ENCODE data around the gene GLRX5.
"Not testable (repeated sequence)": the region's sequence is repeated elsewhere in the genome, so short reads cannot be mapped to it uniquely, and the experiment has no call there.

The GLRX5 gene

GRCh38 chr14:95504135-95505029, 30.5 kb upstream of the GLRX5 start:
- H3K27ac Mint-ChIP-seq = peak overlapping the region; percentile 65
- ATAC-seq (ENCODE audit: low read depth) = peak; percentile 24

GRCh38 chr14:95505030-95505589, 29.7 kb upstream of the GLRX5 start:
- no peaks in the 10 kb centered on the region for H3K27me3 Mint-ChIP-seq
- peaks cover 67% of the 10 kb centered on the region for H3K4me1 Mint-ChIP-seq
- peak overlapping the region; percentile 59 for H3K4me3 Mint-ChIP-seq
- no peaks in the 10 kb centered on the region for H3K9me3 Mint-ChIP-seq
- DNase-seq (ENCODE audit: low spot score in 2 of 2) = no peak
- peak; percentile 41 for ATAC-seq (ENCODE audit: low read depth)
- peak overlapping the region; percentile 65 for H3K27ac Mint-ChIP-seq
- H3K36me3 Mint-ChIP-seq = peaks cover 27% of the 10 kb centered on the region

More at GRCh38 chr14:95504135-95505029, 30.5 kb upstream of the GLRX5 start:
- DNase-seq (ENCODE audit: low spot score in 2 of 2) = no peak
- Mint-ChIP-seq H3K36me3 (peaks cover 22% of the 10 kb centered on the region), H3K4me3 (peak overlapping the region; percentile 52), H3K27me3 (no peaks in the 10 kb centered on the region), H3K9me3 (no peaks in the 10 kb centered on the region), H3K4me1 (peaks cover 65% of the 10 kb centered on the region)

GRCh38 chr14:95507174-95507573, 27.7 kb upstream of the GLRX5 start:
- Mint-ChIP-seq H3K4me1 (peaks cover 63% of the 10 kb centered on the region), H3K36me3 (peaks cover 25% of the 10 kb centered on the region), H3K9me3 (no peaks in the 10 kb centered on the region), H3K27ac (no peak overlapping the region), H3K4me3 (no peak overlapping the region), H3K27me3 (no peaks in the 10 kb centered on the region)
- DNase-seq (ENCODE audit: low spot score in 2 of 2) (no peak), ATAC-seq (ENCODE audit: low read depth) (no peak)

DNA sequence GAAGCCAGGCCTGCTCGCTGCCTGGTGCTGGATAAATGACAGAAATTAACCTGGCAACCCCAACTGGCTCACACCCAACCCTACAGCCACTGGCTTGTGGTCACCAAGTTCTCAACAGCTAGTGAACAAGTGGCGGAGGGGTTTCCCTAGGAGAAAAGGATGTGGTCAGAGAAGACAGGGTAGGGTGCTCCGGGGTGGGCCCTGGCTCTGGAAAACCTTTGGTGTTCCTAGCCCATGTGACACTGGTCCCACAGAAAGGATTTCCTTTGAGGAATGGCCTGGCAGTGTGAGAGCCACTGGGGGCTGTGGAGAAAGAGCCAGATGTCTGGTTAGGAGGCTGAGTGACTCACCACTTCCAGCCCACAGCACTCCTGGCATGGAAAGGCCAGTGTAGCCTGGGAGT, 27.1 kb upstream of the GLRX5 start:
- Mint-ChIP-seq H3K4me1 (peaks cover 58% of the 10 kb centered on the region), H3K36me3 (peaks cover 24% of the 10 kb centered on the region), H3K27me3 (no peaks in the 10 kb centered on the region), H3K9me3 (no peaks in the 10 kb centered on the region), H3K4me3 (no peak overlapping the region), H3K27ac (no peak overlapping the region)
- no peak for ATAC-seq (ENCODE audit: low read depth)
- no peak for DNase-seq (ENCODE audit: low spot score in 2 of 2)

DNA sequence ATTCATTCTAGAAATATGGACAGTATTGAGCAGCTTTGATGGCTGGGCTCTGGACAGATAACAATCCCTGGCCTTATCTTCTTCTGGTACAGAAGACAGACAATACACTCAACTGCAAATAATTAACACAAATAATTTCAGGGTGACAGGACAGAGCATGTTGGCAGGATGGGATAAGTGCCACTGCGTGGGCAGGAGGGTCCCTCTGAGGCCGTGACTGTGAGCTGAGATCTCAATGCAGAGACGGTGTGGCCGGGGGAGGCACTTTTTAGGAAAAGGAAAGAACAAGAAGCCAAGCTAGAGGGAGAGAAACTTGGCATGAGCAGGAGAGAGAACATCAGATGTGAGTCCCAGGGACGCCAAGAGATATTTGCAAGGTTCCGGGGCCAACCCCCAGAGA, 26.5 kb upstream of the GLRX5 start:
- Mint-ChIP-seq H3K9me3 (no peaks in the 10 kb centered on the region), H3K36me3 (peaks cover 27% of the 10 kb centered on the region), H3K4me3 (no peak overlapping the region), H3K27me3 (no peaks in the 10 kb centered on the region), H3K27ac (peak overlapping the region; percentile 19), H3K4me1 (peaks cover 59% of the 10 kb centered on the region)
- DNase-seq (ENCODE audit: low spot score in 2 of 2) (no peak), ATAC-seq (ENCODE audit: low read depth) (no peak)

DNA sequence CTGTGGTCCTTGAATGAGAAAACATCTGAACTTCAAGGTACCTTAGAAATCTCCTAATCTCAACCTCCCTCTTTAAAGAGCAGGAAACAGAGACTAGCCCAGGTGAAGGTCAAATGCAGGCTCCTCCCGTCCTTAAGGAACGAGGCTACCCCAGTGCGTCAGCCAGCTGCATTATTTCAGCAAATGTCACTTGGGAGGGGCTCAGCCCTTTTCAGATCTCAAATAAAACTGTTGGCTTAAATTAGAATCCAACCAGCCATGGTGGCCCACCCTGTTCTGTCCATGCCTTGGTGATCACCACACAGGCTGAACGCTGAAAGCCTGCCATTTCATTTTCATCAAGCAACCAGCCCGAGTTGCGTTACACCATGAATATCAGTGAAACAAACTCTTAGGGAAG, 25.4 kb upstream of the GLRX5 start:
- no peaks in the 10 kb centered on the region for H3K27me3 Mint-ChIP-seq
- H3K27ac Mint-ChIP-seq = peak overlapping the region; percentile 62
- no peak for DNase-seq (ENCODE audit: low spot score in 2 of 2)
- no peak overlapping the region for H3K4me3 Mint-ChIP-seq
- ATAC-seq (ENCODE audit: low read depth) = no peak
- H3K36me3 Mint-ChIP-seq = peaks cover 26% of the 10 kb centered on the region
- H3K4me1 Mint-ChIP-seq = peaks cover 56% of the 10 kb centered on the region
- no peaks in the 10 kb centered on the region for H3K9me3 Mint-ChIP-seq

DNA sequence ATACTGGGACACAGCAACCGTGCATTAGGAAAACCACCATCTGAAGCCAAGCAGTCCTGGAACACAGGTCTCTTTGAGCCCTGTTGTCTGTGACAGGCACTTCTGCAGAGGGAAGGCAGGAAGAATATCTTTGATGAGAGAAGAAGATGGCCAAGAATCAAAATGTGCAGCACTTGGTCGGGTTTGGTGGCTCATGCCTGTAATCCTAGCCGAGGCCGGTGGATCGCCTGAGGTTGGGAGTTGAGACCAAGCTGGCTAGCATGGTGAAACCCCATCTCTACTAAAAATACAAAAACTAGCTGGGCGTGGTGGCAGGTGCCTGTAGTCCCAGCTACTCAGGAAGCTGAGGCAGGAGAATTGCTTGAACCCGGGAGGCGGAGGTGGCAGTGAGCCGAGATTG, 24.5 kb upstream of the GLRX5 start:
- H3K27ac Mint-ChIP-seq; DNase-seq (ENCODE audit: low spot score in 2 of 2); H3K4me3 Mint-ChIP-seq; H3K9me3 Mint-ChIP-seq; ATAC-seq (ENCODE audit: low read depth); H3K27me3 Mint-ChIP-seq: not testable (repeated sequence)
- Mint-ChIP-seq H3K4me1 (peaks cover 52% of the 10 kb centered on the region), H3K36me3 (peaks cover 24% of the 10 kb centered on the region)

DNA sequence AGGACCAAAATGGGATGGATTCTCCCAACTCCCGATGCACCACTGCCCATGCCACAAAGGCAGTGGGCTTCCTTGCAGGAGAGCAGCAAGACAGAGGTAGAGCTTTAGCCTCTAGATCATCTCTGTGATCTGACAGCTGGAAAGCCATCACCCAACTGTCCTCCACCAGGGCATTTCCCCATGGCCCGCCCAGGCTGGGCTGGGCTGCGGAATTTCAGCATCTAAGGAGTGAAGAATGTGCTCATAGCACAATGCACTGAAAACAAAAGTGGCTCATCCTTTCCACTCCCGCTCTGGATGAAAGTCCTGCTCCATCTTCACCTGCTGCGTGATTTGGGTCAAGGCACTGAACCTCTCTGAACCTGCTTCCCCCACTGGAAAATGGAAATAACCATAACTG, 24.0 kb upstream of the GLRX5 start:
- ATAC-seq (ENCODE audit: low read depth) = no peak
- Mint-ChIP-seq H3K27ac (peak overlapping the region; percentile 20), H3K36me3 (peaks cover 22% of the 10 kb centered on the region), H3K27me3 (no peaks in the 10 kb centered on the region), H3K4me3 (no peak overlapping the region), H3K4me1 (peaks cover 49% of the 10 kb centered on the region), H3K9me3 (no peaks in the 10 kb centered on the region)
- no peak for DNase-seq (ENCODE audit: low spot score in 2 of 2)

DNA sequence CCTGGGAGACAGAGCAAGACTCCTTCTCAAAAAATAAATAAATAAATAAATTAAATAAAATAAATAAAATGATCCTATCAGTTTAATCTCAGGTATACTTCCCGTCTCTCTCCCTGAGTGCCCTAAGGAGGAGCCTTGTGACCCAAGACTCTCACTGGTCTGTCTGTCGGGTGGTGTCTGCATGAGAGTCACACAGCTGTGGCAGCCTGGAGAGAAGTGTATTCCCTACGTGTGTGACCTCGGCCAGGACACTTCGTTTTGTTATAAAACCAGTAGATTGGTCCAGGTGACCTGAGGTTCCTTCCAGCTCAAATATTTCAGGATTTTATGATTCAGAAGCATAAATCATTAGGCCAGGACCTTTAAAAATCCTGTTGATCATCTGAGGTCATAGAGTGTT, 23.2 kb upstream of the GLRX5 start:
- H3K4me3 Mint-ChIP-seq = no peak overlapping the region
- peak overlapping the region; percentile 43 for H3K27ac Mint-ChIP-seq
- H3K9me3 Mint-ChIP-seq = no peaks in the 10 kb centered on the region
- ATAC-seq (ENCODE audit: low read depth) (no peak), DNase-seq (ENCODE audit: low spot score in 2 of 2) (no peak)
- no peaks in the 10 kb centered on the region for H3K27me3 Mint-ChIP-seq
- H3K4me1 Mint-ChIP-seq = peaks cover 50% of the 10 kb centered on the region
- peaks cover 21% of the 10 kb centered on the region for H3K36me3 Mint-ChIP-seq

GRCh38 chr14:95513291-95513690, 21.6 kb upstream of the GLRX5 start:
- Mint-ChIP-seq H3K4me3 (peak overlapping the region; percentile 48), H3K36me3 (peaks cover 20% of the 10 kb centered on the region), H3K4me1 (peaks cover 54% of the 10 kb centered on the region), H3K27ac (peak overlapping the region; percentile 77), H3K9me3 (no peaks in the 10 kb centered on the region), H3K27me3 (no peaks in the 10 kb centered on the region)
- ATAC-seq (ENCODE audit: low read depth) (no peak), DNase-seq (ENCODE audit: low spot score in 2 of 2) (no peak)

DNA sequence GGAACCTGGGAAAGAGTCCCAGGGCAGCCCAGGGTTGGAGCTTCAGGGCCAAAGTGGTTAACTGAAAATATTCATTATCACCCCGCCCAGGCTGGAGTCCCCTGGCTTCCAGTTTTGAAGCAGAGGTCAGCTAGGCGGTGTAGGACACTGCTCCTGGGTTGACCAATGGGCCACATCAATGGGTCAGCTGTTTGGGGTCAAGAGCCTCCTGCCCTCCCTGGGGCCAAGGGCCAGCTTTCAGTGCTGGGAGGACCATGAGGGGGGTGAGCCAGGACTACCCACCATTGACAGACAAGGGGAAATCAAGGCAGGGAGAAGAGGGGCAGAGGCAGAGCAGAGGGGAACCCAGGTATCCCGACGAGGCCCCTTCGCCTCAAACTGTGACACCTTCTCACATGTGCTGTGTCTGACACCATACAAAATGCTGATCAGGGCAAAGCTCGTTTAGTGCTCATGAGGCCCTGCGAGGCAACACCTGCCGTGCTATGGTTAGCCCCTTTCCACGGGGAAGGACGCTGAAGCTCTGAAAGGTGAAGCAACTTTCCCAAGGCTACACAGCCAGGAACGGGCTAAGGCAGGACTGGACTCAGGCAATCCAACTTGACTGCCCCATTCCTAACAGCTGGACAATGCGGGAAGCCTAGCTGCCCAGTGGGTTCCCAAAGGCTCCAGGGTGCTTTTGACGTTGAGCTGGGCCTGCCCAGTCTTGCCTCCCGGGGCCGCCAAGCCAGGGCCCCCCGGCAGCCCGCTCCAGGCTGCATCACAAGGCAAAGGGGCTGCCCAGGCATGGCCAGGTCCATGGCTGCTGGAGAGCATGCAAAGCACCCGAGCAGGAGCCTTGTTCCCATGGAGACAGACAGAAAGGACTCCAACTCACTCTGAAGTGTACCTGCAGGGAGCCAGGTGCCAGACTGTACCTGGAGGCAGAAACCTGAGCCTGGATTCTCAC, 20.4 kb upstream of the GLRX5 start:
- Mint-ChIP-seq H3K27ac (peak overlapping the region; percentile 91), H3K27me3 (no peaks in the 10 kb centered on the region), H3K4me3 (peak overlapping the region; percentile 87), H3K36me3 (peaks cover 15% of the 10 kb centered on the region), H3K9me3 (no peaks in the 10 kb centered on the region), H3K4me1 (peaks cover 56% of the 10 kb centered on the region)
- DNase-seq (ENCODE audit: low spot score in 2 of 2) (no peak), ATAC-seq (ENCODE audit: low read depth) (no peak)

DNA sequence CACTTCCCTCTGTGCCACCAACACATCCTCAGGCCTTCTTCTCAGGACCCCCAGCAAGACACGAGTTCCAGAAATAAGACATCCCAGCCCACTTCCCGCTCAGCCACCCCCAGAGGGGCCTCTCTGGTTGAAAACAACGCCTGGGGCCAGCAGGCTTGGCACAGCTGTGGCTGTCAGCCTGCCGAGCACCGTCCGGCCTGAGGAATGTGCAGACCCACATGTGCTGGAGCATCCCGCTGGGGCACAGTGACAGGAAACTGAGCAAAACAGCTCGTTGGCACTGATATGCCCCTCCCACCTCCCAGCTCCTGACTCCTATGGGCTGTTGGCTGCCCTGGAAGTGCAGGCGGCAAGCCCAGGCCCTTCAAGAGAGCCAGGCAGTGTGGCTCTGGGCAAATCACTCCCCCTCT, 19.8 kb upstream of the GLRX5 start:
- peak overlapping the region; percentile 91 for H3K27ac Mint-ChIP-seq
- peaks cover 57% of the 10 kb centered on the region for H3K4me1 Mint-ChIP-seq
- no peaks in the 10 kb centered on the region for H3K9me3 Mint-ChIP-seq
- H3K27me3 Mint-ChIP-seq = no peaks in the 10 kb centered on the region
- H3K36me3 Mint-ChIP-seq = peaks cover 11% of the 10 kb centered on the region
- H3K4me3 Mint-ChIP-seq = peak overlapping the region; percentile 87
- no peak for DNase-seq (ENCODE audit: low spot score in 2 of 2)
- ATAC-seq (ENCODE audit: low read depth) = no peak

GRCh38 chr14:95515596-95516552, 19.0 kb upstream of the GLRX5 start:
- no peaks in the 10 kb centered on the region for H3K9me3 Mint-ChIP-seq
- ATAC-seq (ENCODE audit: low read depth) (peak; percentile 88), DNase-seq (ENCODE audit: low spot score in 2 of 2) (peak; percentile 87 to 92)
- no peaks in the 10 kb centered on the region for H3K27me3 Mint-ChIP-seq
- H3K4me3 Mint-ChIP-seq = peak overlapping the region; percentile 87
- H3K27ac Mint-ChIP-seq = peak overlapping the region; percentile 91
- H3K4me1 Mint-ChIP-seq = peaks cover 57% of the 10 kb centered on the region
- H3K36me3 Mint-ChIP-seq = peaks cover 9% of the 10 kb centered on the region

Measured in memory B cell (primary cell).